Hepatocyte (in vitro differentiated cells): ENCODE measurements around the gene SPAG6.
A peak's percentile ranks its signal among the peaks of the same experiment; 100 is the strongest.

Source experiments
- CTCF ChIP-seq: fragments of 200-600 bp; sonication (generic); IDR thresholded peaks from 2 replicates; pipeline ENCODE4 v1.5.1; 2016; ENCODE audit warnings: antibody characterized with exemption, mild to moderate bottlenecking; ENCODE audit not compliant: poor library complexity
- EZH2 ChIP-seq: fragments of 200-600 bp; sonication (generic); IDR thresholded peaks from 2 replicates; pipeline ENCODE4 v1.6.1; 2016; ENCODE audit warnings: antibody characterized with exemption, mild to moderate bottlenecking, borderline replicate concordance

- TF ChIP-seq CTCF (no peak), EZH2 (peak; percentile 84)
These were observed 3.9 kb upstream of the SPAG6 start for GRCh38 chr10:22341190-22341925.
